ENCODE data around the gene FGF16.
A peak's percentile ranks its signal among the peaks of the same experiment; 100 is the strongest.
"Not testable (repeated sequence)": the region's sequence is repeated elsewhere in the genome, so short reads cannot be mapped to it uniquely, and the experiment has no call there.

Gene FGF16

DNA sequence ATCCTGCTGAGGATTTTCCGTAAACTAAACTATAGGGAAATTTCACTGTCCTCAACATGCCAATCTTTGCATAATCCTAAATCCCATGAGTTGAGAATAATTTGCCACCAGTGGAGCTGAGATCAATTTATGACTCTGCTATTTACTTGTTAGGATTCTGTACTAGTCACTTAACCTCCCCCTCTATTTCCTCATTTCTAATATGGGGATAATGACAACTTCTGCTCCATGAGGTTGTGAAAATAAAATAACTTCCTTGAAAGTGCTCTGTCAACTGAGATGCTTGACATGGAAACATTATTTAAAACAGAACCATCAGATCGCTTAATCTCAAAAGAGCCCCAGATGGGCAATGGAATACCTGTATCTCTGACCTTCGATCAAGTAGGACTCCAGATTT lies 2.6 kb upstream of the FGF16 start:
- no peak overlapping the region for H3K27ac ChIP-seq (ENCODE audit: low read length)
- H3K9me3 ChIP-seq (ENCODE audit: control insufficient read depth, insufficient read depth, low read length), result no peaks in the 10 kb centered on the region
- no CpG with 5 or more reads among the region's 3 CpGs for WGBS (ENCODE audit: insufficient coverage, insufficient read length)

DNA sequence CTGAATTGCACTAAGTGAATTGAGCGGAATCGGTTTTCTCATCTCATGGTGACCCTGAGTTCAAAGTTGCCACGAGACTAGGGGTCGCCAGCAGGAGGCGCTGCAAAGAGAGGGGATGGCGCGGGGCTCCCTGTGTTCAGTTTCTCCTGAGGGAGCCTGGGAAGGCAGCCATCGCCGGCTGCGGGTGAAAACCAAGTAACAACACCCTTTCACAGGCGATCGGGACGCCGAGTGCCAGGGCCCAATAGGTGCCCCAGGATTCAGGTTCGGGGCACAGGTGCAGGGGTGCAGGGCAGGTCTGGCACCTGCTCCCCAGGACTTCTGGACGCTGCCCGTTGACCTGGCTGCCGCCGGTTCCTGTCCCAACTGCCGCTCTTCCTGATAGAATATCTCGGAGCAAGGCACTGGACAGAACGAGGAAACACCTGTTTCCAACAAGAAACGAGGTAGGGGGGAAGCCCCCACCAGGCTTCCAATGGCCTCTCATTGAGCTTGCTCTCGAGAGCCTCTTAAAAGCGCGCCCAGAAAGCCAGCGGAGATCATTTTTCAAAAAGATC lies 1.1 kb upstream of the FGF16 start:
- H3K9me3 ChIP-seq (ENCODE audit: control insufficient read depth, insufficient read depth, low read length), result no peaks in the 10 kb centered on the region
- no peaks in the 10 kb centered on the region; the same call in 1 of the 2 replicates for H3K27me3 ChIP-seq (ENCODE audit: control insufficient read depth, insufficient read depth, low read length)
- peaks cover 3% of the 10 kb centered on the region for H3K4me1 ChIP-seq (ENCODE audit: control insufficient read depth, insufficient read depth, low read length)
- H3K36me3 ChIP-seq (ENCODE audit: control insufficient read depth, insufficient read depth, low read length), result no peaks in the 10 kb centered on the region
- WGBS (ENCODE audit: insufficient coverage, insufficient read length), result no CpG with 5 or more reads among the region's 27 CpGs
- H3K4me3 ChIP-seq (ENCODE audit: low read length), result peak overlapping the region; percentile 61; the same call in 1 of the 2 replicates
- no peak overlapping the region for H3K27ac ChIP-seq (ENCODE audit: low read length)
- no peak for DNase-seq (ENCODE audit: low read depth, low spot score)

More for the DNA sequence above, 2.6 kb upstream of the FGF16 start:
- no peak for DNase-seq (ENCODE audit: low read depth, low spot score)
- no peaks in the 10 kb centered on the region; the same call in 1 of the 2 replicates for H3K27me3 ChIP-seq (ENCODE audit: control insufficient read depth, insufficient read depth, low read length)
- H3K4me3 ChIP-seq (ENCODE audit: low read length), result no peak overlapping the region
- no peaks in the 10 kb centered on the region for H3K36me3 ChIP-seq (ENCODE audit: control insufficient read depth, insufficient read depth, low read length)
- peaks cover 3% of the 10 kb centered on the region for H3K4me1 ChIP-seq (ENCODE audit: control insufficient read depth, insufficient read depth, low read length)

DNA sequence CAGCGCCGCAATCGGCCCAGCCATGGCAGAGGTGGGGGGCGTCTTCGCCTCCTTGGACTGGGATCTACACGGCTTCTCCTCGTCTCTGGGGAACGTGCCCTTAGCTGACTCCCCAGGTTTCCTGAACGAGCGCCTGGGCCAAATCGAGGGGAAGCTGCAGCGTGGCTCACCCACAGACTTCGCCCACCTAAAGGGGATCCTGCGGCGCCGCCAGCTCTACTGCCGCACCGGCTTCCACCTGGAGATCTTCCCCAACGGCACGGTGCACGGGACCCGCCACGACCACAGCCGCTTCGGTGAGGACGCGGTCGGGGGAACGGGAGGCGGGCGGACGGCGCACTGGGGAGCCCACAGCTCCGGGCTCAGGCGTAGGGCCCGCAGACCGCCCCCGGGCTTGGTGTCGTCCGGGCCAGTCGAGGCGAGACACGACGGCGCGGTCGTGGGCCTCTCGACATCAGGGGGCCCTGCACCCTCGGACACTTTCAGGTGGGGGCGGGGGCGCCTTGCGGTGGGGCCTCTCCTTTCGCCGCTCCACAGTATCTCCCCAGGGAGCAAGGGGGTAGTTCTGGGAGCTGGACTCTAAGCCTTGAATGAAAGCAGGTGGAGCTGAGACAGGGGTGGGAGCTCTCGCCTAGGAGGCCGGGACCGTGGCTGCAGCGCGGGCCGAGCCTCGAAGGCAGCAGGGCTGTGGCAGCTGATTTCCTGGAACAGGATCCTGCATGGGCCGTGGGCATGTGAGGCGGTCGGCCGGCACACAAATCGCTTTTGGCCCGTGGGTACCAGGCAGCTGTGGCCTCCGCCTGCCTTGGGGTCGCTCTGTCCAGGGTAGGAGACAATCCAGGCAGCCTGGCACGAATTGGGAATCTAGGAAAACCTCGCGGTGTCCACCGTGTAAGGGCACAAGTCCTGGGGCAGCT lies 722 bp downstream of the FGF16 start:
- no peak for DNase-seq (ENCODE audit: low read depth, low spot score)
- no peaks in the 10 kb centered on the region for H3K36me3 ChIP-seq (ENCODE audit: control insufficient read depth, insufficient read depth, low read length)
- peaks cover 3% of the 10 kb centered on the region for H3K4me1 ChIP-seq (ENCODE audit: control insufficient read depth, insufficient read depth, low read length)
- H3K27ac ChIP-seq (ENCODE audit: low read length), result no peak overlapping the region
- WGBS (ENCODE audit: insufficient coverage, insufficient read length), result no CpG with 5 or more reads among the region's 73 CpGs
- no peaks in the 10 kb centered on the region; the same call in 1 of the 2 replicates for H3K27me3 ChIP-seq (ENCODE audit: control insufficient read depth, insufficient read depth, low read length)
- H3K9me3 ChIP-seq (ENCODE audit: control insufficient read depth, insufficient read depth, low read length), result no peaks in the 10 kb centered on the region
- peak overlapping the region; percentile 61; the same call in 1 of the 2 replicates for H3K4me3 ChIP-seq (ENCODE audit: low read length)

DNA sequence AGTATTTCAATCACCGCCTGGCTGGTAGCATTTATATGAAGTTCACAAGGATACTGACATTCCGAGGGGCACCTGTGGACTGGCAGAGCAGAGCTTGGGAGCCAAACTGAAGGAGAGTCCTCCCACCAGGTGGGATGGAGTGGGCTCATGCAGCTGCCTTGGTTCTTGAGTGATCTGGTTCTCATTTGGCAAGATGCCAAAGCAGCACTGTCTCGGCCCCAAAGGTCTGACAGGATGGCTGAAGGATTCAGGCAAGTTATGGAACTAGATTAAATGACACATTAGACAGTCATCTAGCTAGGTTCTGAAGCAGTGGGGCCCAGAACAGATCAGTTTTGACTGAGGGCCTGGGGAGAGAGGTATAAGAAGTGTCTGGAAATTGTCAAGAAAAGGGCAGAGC lies 3.2 kb downstream of the FGF16 start:
- no CpG with 5 or more reads among the region's 3 CpGs for WGBS (ENCODE audit: insufficient coverage, insufficient read length)
- H3K9me3 ChIP-seq (ENCODE audit: control insufficient read depth, insufficient read depth, low read length), result no peaks in the 10 kb centered on the region
- no peaks in the 10 kb centered on the region; the same call in 1 of the 2 replicates for H3K27me3 ChIP-seq (ENCODE audit: control insufficient read depth, insufficient read depth, low read length)
- no peaks in the 10 kb centered on the region for H3K36me3 ChIP-seq (ENCODE audit: control insufficient read depth, insufficient read depth, low read length)
- DNase-seq (ENCODE audit: low read depth, low spot score), result no peak
- no peak overlapping the region for H3K27ac ChIP-seq (ENCODE audit: low read length)
- H3K4me3 ChIP-seq (ENCODE audit: low read length), result no peak overlapping the region
- H3K4me1 ChIP-seq (ENCODE audit: control insufficient read depth, insufficient read depth, low read length), result peaks cover 3% of the 10 kb centered on the region

DNA sequence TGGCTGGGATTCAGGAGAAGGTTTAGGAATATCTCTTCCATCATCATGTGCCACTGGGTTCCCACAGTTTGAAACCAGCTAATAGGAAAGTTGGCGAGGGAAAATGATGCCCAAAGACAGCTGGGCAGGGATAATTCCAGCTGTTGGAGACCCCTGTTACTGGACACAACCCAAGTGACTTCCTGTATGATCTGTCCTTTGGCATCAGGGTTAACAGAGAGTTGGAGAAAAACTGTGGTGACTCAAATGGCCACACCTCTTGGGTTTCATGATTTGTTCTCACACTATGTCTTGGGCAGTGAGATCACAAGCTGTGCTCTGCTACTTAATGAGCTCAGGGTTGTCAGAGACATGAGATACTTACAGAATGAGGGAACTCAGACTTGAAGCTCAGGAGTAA lies 3.8 kb downstream of the FGF16 start:
- H3K4me3 ChIP-seq (ENCODE audit: low read length), result no peak overlapping the region
- H3K4me1 ChIP-seq (ENCODE audit: control insufficient read depth, insufficient read depth, low read length), result peaks cover 3% of the 10 kb centered on the region
- no CpG with 5 or more reads among the region's 1 CpG for WGBS (ENCODE audit: insufficient coverage, insufficient read length)
- H3K27me3 ChIP-seq (ENCODE audit: control insufficient read depth, insufficient read depth, low read length), result no peaks in the 10 kb centered on the region; the same call in 1 of the 2 replicates
- H3K9me3 ChIP-seq (ENCODE audit: control insufficient read depth, insufficient read depth, low read length), result no peaks in the 10 kb centered on the region
- H3K36me3 ChIP-seq (ENCODE audit: control insufficient read depth, insufficient read depth, low read length), result no peaks in the 10 kb centered on the region
- H3K27ac ChIP-seq (ENCODE audit: low read length), result no peak overlapping the region
- DNase-seq (ENCODE audit: low read depth, low spot score), result no peak

DNA sequence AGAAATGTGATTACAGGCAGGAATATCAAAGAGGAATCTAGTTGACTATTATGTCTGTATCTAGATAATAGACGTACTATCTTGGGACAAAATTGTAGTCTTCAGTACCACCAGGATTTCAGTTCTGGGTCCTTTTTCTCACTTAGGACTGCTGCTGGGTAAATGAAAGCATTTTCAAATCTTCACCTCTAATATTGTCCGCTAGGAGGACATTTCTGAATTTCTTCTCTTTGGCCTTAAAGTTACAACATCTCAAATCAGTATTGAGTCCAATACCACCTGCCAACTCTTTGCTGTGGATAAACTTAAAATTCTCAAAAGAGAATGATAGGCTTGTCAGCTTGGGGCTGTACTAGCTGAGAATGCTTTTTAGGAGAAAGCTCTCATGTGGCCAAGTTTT lies 6.0 kb downstream of the FGF16 start:
- Histone ChIP-seq H3K4me3 (ENCODE audit: low read length) (no peak overlapping the region), H3K9me3 (ENCODE audit: control insufficient read depth, insufficient read depth, low read length) (no peaks in the 10 kb centered on the region), H3K27me3 (ENCODE audit: control insufficient read depth, insufficient read depth, low read length) (no peaks in the 10 kb centered on the region; the same call in 1 of the 2 replicates), H3K4me1 (ENCODE audit: control insufficient read depth, insufficient read depth, low read length) (peaks cover 1% of the 10 kb centered on the region; the same call in 1 of the 2 replicates), H3K36me3 (ENCODE audit: control insufficient read depth, insufficient read depth, low read length) (no peaks in the 10 kb centered on the region), H3K27ac (ENCODE audit: low read length) (no peak overlapping the region)
- DNase-seq (ENCODE audit: low read depth, low spot score), result no peak
- no CpG with 5 or more reads among the region's 2 CpGs for WGBS (ENCODE audit: insufficient coverage, insufficient read length)

DNA sequence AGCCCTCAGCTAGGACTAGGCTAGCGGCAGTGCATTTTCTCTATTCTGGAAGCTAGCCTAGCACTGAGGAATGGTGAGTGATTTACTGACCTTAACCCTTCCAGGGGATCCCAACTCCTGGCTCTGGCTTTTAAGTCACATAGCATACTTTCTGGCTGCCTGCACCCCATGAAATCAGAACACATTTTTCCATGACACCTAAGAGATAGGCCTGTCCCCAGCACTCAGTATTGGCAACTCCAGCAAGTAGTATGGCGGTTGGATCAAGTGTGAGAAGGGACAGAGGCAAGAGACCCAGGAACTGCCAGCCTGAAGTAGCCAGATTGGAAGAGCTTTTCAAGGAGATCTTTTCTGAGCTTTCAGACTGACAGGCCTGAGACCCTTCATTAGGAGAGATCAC lies 8.2 kb downstream of the FGF16 start:
- no CpG with 5 or more reads among the region's 2 CpGs for WGBS (ENCODE audit: insufficient coverage, insufficient read length)
- H3K4me3 ChIP-seq (ENCODE audit: low read length), result no peak overlapping the region
- no peak for DNase-seq (ENCODE audit: low read depth, low spot score)
- no peaks in the 10 kb centered on the region for H3K36me3 ChIP-seq (ENCODE audit: control insufficient read depth, insufficient read depth, low read length)
- no peaks in the 10 kb centered on the region for H3K4me1 ChIP-seq (ENCODE audit: control insufficient read depth, insufficient read depth, low read length)
- H3K9me3 ChIP-seq (ENCODE audit: control insufficient read depth, insufficient read depth, low read length), result no peaks in the 10 kb centered on the region
- H3K27ac ChIP-seq (ENCODE audit: low read length), result no peak overlapping the region
- H3K27me3 ChIP-seq (ENCODE audit: control insufficient read depth, insufficient read depth, low read length), result no peaks in the 10 kb centered on the region

DNA sequence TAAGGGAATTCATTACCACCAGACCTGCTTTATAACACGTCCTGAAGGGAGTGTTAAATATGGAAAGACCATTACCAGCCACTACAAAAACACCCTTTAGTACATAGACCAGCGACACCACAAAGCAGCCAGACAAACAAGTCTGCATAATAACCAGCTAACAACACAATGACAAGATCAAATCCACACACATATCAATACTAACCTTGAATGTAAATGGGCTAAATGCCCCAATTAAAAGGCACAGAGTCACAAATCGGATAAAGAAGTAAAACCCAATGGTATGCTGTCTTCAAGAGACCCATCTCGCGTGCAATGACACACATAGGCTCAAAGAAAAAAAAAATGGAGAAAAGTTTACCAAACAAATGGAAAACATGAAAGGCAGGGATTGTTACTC lies 36.9 kb downstream of the FGF16 start:
- no peak for DNase-seq (ENCODE audit: low read depth, low spot score)
- Histone ChIP-seq H3K27ac (ENCODE audit: low read length) (no peak overlapping the region), H3K4me3 (ENCODE audit: low read length) (no peak overlapping the region), H3K27me3 (ENCODE audit: control insufficient read depth, insufficient read depth, low read length) (no peaks in the 10 kb centered on the region), H3K4me1 (ENCODE audit: control insufficient read depth, insufficient read depth, low read length) (no peaks in the 10 kb centered on the region), H3K9me3 (ENCODE audit: control insufficient read depth, insufficient read depth, low read length) (no peaks in the 10 kb centered on the region), H3K36me3 (ENCODE audit: control insufficient read depth, insufficient read depth, low read length) (no peaks in the 10 kb centered on the region)
- WGBS (ENCODE audit: insufficient coverage, insufficient read length), result no CpG with 5 or more reads among the region's 5 CpGs

DNA sequence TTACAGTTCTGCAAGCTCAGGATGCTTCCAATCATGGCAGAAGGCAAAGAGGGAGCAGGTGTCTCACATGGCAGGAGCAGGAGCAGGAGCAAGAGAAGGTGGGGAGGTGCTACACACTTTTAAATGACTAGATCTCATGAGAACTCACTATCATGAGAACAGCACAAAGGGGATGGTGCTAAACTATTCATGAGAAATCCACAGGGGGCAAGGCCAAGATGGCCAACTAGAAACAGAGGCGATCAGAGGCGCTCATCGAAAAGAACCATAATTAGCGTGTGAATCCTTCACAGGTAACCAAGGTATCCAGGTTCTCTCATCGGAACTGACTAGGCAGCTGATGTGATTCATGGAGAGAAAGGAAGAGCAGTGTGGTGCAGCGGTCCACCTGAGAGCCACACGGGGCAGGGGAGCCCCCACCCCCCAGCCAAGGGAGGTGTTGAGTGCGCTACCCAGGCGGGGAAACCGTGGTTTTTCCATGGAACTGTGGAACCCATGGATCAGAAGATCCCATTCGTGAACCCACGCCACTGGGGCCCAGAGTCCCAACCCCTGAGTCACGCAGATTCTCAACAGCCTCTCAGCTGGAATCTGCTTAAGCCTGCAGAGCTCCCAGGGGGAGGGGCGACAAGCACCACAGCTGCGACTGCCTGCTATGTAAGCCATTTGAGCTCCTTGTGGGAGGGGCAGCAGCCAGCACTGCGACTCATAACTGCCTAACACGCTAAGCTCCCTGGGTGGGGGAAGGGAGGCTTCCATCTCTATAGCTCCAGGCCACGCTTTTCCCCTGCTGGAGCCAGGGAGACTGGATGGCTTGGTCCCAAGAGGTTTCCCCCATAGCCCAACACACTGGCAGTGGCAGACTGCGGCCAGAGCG lies 46.7 kb downstream of the FGF16 start:
- H3K27ac ChIP-seq (ENCODE audit: low read length), result no peak overlapping the region
- no peak overlapping the region for H3K4me3 ChIP-seq (ENCODE audit: low read length)
- H3K4me1 ChIP-seq (ENCODE audit: control insufficient read depth, insufficient read depth, low read length), result no peaks in the 10 kb centered on the region
- no peaks in the 10 kb centered on the region for H3K27me3 ChIP-seq (ENCODE audit: control insufficient read depth, insufficient read depth, low read length)
- H3K9me3 ChIP-seq (ENCODE audit: control insufficient read depth, insufficient read depth, low read length), result no peaks in the 10 kb centered on the region
- no CpG with 5 or more reads among the region's 20 CpGs for WGBS (ENCODE audit: insufficient coverage, insufficient read length)
- peak; percentile 13 for DNase-seq (ENCODE audit: low read depth, low spot score)
- H3K36me3 ChIP-seq (ENCODE audit: control insufficient read depth, insufficient read depth, low read length), result no peaks in the 10 kb centered on the region

DNA sequence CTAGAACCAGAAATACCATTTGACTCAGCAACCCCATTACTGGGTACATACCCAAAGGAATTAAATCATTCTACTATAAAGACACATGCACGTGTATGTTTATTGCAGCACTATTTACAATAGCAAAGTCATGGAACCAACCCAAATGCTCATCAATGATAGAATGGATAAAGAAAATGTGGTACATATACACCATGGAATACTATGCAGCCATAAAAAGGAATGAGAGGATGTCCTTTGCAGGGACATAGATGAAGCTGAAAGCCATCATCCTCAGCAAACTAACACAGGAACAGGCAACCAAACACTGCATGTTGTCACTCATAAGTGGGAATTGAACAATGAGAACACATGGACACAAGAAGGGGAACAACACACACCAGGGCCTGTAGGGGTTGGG lies 53.0 kb downstream of the FGF16 start:
- WGBS (ENCODE audit: insufficient coverage, insufficient read length), result no CpG with 5 or more reads among the region's 1 CpG
- not testable (repeated sequence) for DNase-seq (ENCODE audit: low read depth, low spot score)

More for the DNA sequence above, 53.0 kb downstream of the FGF16 start:
- not testable (repeated sequence) for H3K4me1 ChIP-seq (ENCODE audit: control insufficient read depth, insufficient read depth, low read length); H3K9me3 ChIP-seq (ENCODE audit: control insufficient read depth, insufficient read depth, low read length); H3K27ac ChIP-seq (ENCODE audit: low read length); H3K27me3 ChIP-seq (ENCODE audit: control insufficient read depth, insufficient read depth, low read length); H3K36me3 ChIP-seq (ENCODE audit: control insufficient read depth, insufficient read depth, low read length); H3K4me3 ChIP-seq (ENCODE audit: low read length)

Measured in iPS DF 6.9 (cell line).